SW 1271 (cell line): ENCODE measurements around the gene UBE2L5.
A peak's percentile ranks its signal among the peaks of the same experiment; 100 is the strongest.

ENCODE experiments used
- DNase-seq, 2 experiments: peaks; one replicate each; lab custom pipeline; 2025; lab: John Stamatoyannopoulos, UW

Gene UBE2L5

DNA sequence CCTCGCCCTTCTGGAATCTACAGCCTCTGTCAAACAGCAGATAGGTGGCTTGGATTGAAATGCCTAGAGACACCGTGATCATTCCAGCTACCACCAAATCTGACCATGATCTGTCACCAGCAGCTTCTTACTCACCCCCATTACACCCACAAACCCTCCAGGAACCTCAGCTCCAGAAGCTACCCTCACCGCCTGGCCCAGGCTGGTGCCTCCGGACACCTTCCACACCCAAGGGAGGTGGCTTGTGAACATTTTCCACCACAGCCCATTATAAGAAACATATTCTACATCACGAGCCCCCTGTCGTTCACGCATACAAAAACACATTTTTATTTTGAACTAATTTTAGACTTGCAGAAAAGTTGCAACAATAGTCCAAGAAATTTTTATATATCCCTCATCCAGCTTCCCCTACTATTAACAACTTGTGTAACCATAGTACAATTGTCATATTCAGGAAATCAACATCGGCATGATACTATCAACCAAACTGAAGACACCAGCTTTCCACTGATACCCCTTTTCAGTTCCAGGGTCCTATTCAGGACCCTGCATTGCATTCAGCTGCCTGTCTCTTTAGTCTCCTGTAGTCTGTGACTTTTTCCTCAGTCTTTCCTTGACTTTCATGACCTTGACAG is 15.4 kb upstream of the UBE2L5 start:
- no peak for DNase-seq

DNA sequence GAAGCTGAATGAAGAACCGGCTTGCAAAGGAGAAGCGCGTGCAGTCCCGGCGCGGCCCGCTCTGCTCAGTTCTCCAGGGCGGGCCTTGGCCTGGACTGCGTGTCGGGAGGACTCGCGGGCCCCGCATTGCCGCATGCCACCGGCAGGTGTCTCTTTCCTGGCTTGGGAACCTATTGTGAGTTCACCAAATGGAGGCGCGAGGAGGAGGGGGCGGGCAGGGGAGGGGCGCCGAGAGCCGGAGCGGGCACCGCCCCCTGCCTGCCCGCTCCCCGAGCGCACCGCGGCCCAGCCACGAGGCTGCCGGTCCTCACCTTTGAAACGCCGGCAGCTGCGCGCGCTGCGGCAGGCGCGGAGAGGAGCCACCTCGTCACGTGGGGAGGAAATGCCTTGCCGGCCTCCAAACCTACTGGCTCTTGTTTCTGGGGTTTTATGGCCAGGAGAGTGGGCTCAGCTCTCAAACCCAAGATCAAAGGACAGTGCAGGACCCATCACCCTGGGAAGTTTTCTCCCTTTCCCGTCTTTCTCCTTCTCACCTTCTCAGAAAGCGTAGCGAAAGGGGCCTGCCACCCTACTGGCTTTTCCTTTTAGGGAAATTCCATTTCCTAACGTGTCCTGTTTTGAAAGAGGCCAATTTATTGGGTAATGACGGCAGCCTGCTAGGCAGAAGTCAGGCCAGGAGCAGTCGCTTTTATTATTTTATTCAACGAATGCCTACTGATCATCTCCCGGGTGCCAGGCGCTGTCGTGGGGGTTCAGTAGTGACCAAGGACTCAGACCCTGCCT is 13.8 kb upstream of the UBE2L5 start:
- peak; percentile 11 to 62 for DNase-seq

DNA sequence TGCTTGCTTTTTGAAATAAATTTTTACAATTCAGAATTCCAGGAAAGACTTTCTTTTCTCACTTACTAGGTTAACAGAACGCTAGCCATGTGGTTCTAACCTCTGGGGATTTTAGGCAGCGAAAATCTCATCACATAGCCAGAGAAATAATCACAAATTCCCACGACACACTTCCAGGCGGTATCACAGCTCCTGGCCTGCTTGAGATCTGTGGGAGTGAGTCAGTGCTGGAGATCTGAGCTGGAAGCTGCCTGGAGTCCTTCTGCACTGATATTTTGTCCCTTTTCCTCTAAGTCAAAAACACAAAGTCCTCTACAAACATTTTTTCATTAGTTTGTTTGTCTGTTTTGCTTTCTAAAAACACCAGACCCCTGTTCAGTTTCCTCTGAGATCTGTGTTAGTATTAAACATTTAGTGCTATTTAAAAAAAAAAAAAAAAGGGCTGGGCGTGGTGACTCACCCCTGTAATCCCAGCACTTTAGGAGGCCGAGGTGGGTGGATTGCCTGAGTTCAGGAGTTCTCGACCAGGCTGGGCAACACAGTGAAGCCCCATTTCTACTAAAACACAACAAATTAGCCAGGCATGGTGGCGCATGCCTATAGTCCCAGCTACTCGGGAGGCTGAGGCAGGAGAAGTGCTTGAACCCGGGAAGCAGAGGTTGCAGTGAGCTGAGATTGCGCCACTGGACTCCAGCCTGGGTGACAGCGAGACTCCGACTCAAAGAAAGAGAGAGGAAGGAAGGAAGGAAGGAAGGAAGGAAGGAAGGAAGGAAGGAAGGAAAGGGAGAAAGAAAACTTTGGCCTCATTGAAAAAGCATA is 12.2 kb upstream of the UBE2L5 start:
- no peak for DNase-seq

DNA sequence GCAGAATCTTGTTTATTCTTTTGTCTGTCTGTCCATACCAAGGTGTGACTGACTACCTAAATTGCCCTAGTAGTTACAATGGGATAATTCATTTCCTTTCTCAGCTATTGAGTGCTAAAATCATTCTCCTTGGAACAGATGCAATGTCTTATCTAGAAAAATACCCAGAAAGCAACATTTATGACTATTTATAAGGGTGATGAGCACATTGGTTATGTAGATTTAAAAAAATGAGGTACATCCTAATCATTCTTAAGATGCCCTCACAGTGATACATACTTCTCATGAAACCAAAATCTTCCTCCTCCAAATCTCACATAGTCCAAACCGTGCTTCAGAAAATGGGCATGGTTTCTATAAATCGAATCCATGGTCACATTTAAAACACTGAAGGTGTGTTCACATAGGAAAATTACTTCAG is 11.6 kb upstream of the UBE2L5 start:
- no peak for DNase-seq

DNA sequence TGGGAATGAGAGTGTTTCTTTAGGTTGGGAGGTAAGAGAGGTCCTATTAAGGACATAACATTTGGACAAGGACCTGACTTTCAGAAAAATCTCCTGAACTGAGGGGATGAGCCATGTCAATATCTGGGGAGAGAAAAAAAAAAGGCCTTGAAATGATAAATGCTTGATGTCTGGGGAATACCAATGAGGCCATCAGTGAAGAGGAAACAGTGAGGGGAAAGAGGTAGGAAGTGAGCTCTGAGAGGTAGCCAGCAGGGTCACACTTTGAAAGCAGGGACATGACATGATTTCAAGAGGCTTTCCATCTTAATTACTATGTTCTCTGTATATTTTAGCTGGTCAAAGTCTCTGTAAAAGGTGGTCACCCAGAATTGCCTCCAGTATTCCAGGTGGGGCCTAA is 9.9 kb upstream of the UBE2L5 start:
- DNase-seq = no peak

DNA sequence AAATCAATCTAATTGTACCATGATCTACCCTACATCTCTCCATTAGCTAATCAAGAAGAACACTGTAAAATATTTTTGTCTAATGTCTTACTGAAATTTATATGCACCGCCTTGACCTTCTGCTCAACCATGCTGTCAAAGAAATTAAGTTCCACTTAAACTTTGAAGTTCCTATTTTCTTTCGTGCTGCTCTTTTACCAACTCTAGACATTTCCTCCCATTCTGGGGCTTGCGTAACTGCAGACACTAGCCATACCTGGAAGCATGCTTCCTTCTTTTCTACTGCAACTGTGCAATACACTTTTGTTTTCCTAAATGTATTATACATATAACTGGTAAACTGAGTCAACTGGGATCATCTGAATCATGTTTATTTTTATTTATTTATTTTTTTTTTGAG is 8.5 kb upstream of the UBE2L5 start:
- DNase-seq = no peak

DNA sequence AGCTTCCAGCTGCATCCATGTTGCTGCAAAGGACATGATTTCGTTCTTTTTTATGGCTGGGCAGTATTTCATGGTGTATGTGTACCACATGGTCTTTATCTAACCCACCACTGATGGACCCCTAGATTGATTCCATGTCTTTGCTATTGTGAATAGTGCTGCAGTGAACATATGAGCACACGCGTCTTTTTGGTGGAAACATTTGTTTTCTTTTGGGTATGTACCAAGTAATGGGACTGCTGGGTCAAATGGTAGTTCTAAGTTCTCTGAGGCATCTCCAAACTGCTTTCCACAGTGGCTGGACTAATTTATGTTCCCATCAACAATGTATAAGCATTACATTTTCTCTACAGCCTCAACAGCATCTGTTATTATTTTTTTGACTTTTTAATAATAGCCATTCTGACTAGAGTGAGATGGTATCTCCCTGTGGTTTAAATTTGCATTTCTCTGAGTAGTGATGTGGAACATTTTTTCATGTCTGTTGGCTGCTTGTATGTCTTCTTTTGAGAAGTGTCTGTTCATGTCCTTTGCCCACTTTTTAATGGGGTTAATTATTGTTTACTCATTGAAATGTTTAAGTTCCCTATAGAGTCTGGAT is 6.8 kb upstream of the UBE2L5 start:
- no peak for DNase-seq

DNA sequence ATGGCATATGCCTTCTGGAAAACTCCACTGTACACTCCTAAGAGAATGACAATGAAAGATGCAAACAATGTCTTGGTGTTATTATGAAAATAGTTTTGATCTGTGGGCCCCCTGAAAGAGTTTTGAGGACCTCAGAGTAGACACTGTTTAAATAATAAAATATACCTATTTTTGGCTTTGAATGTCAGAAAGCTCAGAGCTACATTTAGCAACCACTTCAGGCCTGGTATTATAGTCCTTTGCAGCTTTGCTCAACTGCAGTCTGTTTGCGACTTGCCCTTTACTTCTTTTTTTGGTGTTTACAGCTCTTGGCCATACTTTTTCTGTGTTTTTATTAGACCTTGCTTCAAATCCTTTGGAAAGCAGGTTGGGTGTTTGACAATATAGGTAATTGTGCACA is 5.8 kb upstream of the UBE2L5 start:
- DNase-seq = no peak

DNA sequence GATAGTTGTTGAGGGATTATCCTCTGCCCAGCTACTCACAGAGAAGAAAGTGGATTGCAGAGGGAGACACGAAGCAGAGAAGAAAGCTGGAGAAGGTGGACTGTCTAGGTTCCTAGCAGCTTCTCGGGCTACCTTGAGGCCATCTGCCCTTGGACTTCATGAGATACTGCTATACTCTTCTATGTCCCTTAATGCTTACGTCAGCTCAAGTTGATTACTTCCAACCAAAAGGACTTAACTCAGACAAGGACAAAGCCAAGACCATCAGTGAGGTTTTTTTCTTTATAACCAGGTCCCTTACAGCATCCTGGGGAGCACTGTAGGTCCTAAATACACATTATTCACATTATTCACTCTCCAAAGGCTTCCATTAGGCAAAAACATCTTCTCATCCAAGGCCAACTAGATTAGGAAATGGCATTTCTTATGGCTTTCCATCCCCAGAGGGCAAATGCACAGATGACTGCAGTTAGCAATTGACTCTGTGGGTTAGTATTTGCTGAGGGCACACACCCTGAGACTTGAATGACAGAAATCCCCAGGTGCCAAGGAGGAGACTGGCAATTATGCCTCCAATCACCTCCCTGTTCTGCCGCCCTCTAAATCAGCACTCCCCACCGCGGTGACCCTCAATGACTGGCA is 4.1 kb upstream of the UBE2L5 start:
- DNase-seq = no peak

DNA sequence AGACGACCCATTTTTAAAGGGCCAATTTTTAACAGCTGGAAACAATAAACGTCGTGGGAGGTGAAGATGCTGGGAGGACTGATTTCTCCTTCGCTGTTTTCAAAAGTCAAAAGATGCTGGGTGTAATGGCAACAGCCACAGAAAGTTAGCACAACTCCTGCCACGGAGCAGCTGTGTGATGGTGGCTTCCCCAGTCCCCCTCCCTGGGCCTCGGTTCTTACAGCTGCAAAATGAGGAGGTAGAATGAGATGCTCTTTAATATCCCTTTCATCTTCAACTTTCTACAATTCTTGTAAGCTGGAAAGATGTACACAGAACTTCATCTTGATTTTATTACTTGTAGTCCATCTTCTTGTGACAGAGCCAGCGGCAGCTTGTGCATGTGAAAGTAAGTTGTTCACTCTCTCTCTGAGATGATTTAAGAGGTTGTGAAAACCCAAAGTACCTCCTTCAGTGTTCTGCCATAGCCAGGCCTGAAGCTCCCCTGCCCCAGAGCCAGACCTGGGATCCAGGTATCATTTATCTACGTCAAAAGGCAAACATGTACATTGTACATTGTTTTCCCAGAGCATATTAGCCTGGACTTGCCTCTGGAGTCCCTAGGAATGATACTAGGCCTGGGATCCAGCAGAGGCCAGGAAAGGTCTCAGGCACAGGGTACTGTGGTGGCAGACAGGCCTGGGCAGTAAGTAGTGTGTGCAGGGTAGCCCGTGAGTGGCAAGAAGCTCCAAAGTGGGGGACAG is 3.4 kb upstream of the UBE2L5 start:
- no peak for DNase-seq

DNA sequence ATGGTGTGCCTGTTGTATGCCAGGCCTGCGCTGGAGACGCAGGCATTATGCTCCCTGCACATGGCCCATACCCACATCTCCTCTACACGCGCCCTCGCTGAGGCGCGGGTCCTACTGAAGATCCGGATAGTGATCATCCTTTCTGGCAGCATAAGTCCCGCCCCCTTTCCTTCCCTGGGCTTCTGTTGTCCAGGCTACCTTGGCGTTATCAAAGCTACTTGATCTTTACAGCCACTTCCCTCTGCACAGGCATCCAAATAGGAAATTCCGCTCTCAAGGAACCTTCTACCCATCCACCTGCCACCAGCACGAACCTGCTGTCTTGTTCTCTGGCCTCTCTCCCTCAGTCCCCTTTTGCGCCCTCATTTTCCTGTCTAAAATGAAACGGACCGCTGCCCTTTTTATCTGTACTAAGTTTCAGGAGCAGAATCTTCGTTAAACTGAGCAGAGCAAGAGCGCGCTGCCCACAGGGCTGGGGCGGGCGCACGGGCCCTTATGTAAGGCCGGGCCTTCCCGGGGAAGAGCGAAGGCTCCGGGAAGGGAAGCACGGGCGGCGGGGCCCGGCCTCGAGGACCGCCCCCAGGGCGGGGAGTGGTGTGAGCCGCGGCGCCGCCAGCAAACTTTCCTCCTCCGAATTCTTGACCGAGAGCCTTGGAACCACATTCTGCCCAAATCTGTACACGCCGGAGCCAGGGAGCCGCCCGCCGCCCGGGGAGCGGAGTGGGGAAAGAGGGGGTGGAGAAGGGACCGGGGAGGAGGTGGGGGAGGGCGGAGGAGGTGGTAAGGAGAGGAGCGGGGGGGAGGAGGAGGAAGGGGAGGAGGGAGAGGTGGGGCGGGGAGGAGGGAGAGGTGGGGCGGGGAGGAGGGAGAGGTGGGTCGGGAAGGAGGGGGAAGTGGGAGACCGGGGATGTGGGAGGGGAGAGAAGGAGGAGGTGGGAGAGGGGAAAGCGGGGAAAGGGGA is 920 bp upstream of the UBE2L5 start:
- peak; percentile 53 to 85 for DNase-seq

DNA sequence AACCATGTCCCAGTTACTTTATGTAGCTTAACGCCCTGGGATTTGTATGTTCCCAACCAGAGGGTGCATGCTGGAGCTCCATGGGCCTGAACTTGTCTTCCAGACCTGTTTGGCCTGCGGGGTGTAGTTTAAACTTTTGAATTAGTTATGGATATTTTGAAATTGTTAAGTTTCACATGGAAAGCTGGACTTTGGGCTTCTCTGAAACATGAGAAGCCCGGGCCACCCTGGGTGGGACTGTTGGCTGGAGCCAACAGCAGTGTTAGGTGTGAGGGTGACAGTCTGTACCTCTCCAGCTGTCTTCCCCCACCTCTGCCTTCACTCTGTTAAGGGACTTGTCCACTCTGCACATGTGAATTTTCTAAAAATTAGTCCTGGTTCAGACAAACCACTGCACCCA is 1.6 kb downstream of the UBE2L5 start:
- no peak for DNase-seq

DNA sequence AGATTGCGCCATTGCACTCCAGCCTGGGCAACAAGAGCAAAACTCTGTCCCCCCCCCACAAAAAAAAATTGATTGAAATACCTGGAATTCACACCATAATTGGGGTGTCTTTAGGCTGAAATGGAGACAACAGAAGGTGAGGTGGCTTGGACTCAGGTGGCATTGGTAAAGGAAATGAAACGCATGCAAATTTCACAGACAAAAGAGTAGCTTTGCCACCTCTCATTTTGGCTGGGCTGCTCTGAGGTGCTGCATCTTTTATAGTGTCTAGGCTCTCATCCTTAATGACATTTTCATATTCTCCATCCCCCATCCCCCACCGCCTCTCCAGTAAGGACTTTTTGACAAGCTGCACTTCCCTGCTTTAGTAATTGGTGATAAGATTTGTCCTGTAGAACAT is 6.9 kb downstream of the UBE2L5 start:
- DNase-seq = no peak

DNA sequence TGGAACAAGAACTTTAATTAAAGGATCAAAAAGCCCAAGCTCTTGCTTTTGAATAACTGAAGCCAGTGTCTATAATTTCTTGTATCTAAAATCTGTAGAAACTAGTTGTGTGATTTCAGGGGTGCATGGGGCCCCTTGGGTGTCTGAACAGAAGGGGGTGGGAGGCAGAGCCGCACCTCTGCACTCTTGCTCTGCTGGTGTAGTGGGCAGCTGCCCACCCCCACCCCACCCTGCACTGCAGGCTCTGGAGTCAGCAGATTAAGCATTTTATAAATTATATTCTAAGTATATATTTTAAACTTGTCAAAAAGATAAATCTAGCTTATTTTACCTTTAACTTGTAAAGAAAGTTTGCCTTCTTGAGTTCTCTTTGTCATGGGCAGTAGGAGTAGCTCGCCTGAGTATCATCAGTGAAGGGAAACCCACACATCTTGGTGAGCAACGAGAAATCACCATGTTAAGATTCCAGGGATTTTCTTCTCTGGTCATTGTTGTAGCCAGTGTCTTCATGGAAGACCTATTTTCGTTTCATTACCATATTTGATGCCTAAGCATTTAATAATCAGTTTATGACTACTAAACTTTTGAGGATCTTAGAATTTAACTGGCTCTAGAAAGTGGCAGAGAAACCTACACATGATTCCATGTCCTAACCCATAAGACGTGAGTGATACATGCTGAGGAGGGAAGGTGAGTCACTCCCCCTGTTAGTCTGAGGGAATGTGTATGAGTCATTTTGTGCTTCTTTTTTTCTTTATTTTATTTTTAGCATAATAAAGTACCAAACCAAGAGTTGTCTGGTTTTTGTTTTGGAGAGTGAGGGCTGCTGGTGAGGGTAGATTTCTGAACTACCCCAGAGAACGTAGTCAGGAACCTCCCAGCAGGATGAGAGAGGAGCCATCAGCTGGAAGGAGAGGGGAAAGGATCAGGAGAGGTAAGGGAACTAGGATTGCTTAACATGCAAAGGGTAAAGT is 7.7 kb downstream of the UBE2L5 start:
- DNase-seq = peak; percentile 42 to 82

DNA sequence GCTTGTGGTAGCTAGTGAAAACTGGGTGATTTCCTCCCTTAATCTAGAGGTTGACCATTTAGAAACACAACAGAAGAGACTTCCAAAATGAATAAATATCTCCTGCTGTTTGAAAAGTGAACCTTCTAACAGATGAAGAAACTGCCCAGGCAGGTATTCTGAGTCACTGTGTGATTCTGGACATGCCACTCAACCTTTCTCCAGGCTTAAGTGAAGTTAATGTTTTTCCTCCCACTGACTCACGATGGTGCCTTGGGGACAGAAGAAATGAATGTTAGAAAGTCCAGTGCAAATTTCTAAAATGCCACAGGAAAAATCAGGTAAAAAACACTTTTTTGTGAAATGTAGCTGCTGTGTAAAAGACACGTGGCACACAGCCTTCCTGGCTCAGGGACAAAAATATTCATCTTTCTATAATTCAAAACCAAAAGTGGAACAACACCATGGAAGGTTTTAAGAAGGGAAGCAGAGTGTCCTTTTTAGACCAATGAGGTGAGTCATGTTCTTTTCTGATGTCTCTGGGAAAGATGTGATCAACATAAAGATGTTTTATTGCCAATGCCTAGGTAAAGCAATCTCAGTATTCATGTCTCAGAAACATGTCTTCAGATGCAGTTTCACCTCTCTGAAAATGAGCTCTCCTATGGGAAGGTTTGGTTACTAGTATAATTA is 9.1 kb downstream of the UBE2L5 start:
- DNase-seq = peak in 1 of 2 experiments; percentile 3

DNA sequence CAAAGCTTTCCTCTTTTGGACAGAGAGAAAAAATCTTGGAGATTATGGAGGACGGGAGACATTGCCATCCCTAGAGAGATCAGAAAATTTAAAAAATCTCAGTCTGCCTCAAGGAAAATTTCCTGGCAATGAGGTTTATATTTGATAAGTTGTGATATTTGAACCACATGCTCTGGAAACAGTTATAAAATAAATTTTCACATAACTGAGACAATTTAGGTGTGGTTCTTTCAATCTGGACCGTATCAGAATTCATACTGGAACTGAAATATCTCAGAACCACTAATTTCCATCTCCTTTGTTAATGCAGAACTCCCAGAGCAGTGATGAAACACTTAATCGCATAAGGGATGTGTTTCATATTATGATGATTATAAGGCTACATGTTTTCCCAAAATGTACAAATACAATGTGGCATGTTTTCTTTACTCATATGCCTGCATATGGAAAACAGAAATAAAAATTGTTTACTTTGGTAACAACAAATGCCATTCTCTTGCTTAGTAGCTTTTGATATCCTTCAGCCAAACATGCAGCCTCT is 13.7 kb downstream of the UBE2L5 start:
- DNase-seq = no peak

DNA sequence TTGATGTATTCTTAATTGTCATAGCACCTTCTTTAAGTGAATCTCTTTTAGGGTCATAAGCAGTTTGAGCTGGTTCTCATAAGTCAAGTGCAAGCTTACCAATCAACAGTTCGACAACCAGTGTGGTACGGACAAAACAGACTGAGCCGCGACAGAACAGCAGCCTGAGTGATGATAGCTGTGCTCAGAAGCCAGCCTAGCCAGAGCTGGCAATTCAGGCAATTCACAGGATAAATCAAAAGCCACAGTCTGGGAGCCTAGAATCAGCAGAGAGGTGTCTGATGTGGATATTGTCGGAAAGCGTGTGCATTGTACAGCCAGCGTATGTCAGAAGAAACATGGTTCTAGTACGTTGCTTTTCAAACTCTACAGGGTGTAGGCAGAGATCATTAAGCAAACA is 14.9 kb downstream of the UBE2L5 start:
- DNase-seq = no peak

DNA sequence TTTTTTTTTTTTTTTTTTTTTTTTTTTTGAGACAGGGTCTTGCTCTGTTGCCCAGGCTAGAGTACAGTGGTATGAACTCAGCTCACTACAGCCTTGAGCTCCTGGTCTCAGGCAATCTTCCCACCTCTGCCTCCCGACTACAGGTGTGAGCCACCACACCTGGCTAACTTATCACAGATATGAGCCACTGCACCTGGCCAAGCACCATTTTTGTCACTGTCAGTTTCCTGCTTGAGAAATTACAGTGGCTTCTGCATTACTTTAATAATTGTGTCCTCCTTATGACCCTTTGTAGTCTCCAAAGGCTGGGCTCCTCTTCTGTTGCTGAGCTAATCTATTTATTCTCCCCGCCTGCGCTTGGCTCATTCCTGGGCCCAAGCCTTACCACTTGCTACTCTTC is 16.0 kb downstream of the UBE2L5 start:
- DNase-seq = no peak
